ENCODE data around the gene STK32B.

The STK32B gene

GRCh38 chr4:5069901-5070300, 18.6 kb downstream of the STK32B start:
- DNase-seq (ENCODE audit: low spot score), result no peak

DNA sequence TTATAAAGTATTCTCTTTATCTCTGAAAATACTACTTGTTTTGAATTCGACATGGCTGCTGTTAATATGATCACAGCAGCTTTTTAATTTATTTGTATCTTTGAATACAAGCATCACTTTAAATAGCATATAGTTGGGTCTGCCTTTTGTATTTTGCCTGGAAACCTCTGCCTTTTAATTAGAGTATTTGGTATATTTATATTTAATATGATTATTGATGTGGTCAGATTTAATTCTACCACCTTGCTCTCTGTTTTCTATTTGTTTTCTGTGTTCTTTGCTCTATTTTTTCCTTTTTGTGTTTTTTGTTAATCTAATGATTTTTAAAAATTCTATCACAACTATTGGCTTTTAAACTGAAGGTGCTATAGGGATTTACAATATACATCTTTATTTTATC, 21.7 kb downstream of the STK32B start:
- DNase-seq (ENCODE audit: low spot score), result no peak

- no peak for DNase-seq (ENCODE audit: low spot score)
These were observed 26.7 kb downstream of the STK32B start for GRCh38 chr4:5078009-5078408.

- no peak for DNase-seq (ENCODE audit: low spot score)
These were observed 28.3 kb downstream of the STK32B start for GRCh38 chr4:5079581-5079980.

DNA sequence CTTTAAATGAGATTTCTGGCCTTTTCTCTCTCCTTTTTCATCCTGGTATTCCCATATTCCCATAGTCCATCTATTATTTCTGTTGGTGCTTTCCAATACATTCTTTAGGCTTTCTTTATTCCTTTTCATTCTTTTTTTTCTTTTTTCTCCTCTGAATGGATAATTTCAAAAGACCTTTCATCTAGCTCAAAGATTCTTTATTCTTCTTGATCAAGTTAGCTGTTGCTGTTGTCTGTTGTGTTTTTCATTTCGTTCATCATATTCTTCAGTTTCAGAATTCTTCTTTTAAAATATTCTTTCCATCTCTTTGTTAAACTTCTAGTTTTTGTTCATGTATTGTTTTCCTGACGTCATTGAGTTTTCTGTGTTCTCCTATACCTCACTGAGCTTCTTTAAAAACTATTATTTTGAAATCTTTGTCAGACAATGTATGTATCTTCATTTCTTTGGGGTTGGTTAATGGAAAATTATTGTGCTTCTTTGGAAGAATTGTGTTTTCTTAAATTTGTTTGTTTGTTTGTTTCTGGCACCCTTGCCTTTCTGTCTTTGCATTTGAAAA, 30.2 kb downstream of the STK32B start:
- DNase-seq (ENCODE audit: low spot score), result no peak

DNA sequence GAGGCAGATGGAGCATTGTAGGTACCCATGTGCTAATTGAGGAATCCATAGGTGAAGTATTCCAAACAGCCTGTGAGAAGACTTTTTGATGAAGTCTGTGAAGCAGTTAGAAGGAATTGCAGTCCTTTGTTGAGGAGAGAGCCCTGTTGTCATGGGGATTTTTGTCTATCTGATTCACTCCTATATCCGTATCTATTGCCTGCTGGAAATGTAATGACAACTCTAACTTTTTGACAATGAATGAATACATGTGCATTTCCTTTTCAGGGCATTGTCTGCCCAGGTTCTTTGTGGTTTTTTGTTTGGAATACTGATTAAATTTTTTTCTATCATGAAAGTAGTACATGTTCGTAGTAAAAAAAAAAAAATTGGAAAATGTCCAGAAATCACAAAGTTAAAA, 31.1 kb downstream of the STK32B start:
- DNase-seq (ENCODE audit: low spot score), result no peak

GRCh38 chr4:5084911-5085475, 33.7 kb downstream of the STK32B start:
- no peak for DNase-seq (ENCODE audit: low spot score)

- DNase-seq (ENCODE audit: low spot score), result no peak
These were observed 35.3 kb downstream of the STK32B start for GRCh38 chr4:5086535-5086934.

- DNase-seq (ENCODE audit: low spot score), result no peak
These were observed 45.0 kb downstream of the STK32B start for GRCh38 chr4:5096261-5096660.

- DNase-seq (ENCODE audit: low spot score), result no peak
These were observed 46.9 kb downstream of the STK32B start for GRCh38 chr4:5098176-5098575.

DNA sequence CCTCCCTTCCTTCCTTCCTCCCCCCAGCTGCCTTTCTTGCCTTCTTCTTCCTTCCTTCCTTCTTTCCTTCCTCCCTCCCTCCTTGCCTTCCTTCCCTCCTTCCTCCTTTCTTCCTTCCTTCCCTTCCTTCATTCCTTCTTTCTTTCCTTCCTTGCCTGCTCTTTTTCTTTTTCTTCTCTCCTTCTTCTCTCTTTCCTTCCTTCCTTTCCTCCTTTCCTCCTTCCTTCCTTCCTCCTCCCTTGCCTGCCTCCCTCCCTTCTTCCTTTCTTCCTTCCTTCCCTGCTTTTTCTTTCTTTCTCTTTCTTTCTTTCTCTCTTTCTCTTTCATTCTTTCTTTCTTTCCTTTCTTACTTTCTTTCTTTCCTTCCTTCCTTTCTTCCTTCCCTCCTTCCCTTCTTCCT, 49.1 kb downstream of the STK32B start:
- no peak for DNase-seq (ENCODE audit: low spot score)

GRCh38 chr4:5100986-5101385, 49.7 kb downstream of the STK32B start:
- no peak for DNase-seq (ENCODE audit: low spot score)

GRCh38 chr4:5101571-5101970, 50.3 kb downstream of the STK32B start:
- no peak for DNase-seq (ENCODE audit: low spot score)

DNA sequence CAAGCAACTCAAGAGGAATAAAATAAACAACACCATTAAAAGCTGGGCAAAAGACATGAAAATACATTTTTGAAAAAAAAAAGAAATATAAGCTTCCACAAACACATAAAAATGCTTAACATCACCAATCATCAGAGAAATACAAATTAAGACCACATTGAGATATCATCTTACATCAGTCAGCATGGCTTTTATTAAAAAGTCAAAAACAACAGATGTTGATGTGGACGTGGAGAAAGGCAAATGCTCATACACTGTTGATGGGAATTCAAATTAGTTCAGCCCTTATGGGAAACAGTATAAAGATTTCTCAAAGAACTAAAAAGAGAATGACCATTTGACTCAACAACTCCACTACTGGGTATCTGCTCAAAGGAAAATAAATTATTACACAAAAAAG, 59.6 kb downstream of the STK32B start:
- DNase-seq (ENCODE audit: low spot score), result no peak

DNA sequence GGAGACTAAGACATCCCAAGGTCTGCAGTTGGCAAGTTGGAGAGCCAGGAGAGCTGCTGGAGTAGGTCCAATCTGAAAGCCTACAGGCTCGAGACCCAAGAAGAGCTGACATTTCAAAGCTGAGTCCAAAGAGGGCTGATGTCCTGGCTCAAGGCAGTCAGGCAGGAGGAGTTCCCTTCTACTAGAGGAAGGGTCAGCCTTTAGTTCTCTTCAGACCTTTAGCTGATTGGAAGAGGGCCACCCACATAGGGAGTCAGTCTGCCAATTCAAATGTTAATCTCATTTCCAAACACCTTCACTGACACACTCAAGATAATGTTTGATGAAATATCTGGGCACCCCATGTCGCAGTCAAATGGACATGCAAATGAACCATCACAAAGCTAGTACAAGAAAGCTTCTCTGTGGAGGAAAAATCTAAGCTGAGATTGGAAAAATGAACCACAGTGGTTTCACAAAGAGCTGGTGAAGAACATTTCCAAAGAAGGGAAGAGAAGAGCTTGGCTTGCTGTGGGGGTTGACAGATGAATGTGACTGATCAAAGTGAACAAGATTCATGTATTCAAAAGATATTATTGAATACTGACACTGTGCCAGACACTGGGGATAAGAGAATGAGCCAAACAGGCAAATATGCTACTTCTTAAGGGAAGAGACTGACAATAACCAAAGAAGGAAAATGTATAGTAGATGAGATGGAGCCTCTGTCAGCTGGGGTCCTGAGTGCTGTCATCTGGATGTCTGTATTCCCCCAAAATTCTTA, 61.2 kb downstream of the STK32B start:
- no peak for DNase-seq (ENCODE audit: low spot score)

DNA sequence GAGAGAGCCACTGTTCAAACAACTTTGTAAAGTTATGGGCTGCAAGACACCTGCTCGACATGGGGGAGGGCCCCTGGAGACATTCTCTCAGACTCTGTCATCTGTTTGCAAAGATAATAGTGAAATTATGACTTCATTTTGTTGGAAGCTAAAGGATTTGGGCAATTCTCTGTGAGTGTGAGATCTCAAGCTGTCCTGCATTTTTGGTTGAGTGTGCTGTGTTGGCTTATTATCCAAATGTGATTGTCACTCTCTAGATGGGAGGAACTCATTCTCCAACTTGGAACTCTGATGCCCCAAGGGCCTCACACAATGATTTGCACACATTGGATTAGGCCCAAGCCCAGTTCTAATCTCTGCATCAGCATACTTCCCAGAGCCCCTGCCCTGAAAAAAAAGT, 63.7 kb downstream of the STK32B start:
- no peak for DNase-seq (ENCODE audit: low spot score)

DNA sequence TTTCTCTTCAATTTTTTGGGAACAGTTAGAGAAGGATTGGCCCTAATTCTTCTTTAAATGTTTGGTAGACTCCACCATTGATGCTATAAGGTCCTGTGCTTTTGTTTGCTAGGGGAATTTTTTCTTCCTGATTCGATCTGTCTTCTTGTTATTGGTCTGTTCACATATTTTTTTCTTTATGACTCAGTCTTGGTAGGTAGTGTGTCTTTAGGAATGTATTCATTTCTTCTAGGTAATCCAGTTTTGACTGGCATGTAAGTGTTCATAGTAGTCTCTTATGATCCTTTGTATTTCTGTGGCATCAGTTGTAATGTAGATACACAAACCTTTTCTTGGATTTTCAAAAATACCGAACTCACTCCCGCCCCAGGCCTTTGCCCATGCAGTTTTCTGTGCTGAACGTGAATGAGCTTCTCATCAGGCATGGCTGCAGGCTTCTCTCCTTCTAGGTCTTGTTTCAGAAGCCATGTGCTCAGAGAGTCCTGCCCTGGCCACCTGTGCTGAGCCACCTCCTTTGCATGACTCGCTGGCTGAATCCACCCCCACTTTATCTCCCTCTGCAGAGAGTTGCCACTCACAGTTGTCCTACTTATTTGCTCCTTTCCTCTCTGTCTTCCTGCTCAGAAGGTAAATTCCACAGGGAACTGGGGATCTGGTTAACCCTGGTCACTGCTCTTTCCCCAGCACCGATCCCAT, 67.0 kb downstream of the STK32B start:
- no peak for DNase-seq (ENCODE audit: low spot score)

- no peak for DNase-seq (ENCODE audit: low spot score)
These were observed 67.9 kb downstream of the STK32B start for GRCh38 chr4:5118994-5119835.

GRCh38 chr4:5120067-5120466, 68.8 kb downstream of the STK32B start:
- DNase-seq (ENCODE audit: low spot score), result no peak

DNA sequence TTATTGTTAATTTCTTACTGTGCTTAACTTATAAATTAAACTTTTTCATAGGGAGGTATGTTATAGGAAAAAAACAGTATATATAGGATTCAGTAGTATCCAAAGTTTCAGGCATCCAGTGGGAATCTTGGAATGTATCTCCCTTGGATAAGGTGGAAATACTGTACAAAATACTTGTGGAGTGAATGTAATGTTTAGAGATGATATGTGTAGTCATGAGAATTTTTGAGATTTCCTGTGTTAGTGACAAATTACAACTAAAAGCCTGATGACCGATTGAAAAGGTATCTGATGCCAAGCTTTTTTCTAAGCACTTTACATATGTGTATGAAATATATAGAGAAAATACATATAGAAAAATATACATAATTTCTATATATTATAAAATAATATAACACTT, 69.2 kb downstream of the STK32B start:
- DNase-seq (ENCODE audit: low spot score), result no peak

DNA sequence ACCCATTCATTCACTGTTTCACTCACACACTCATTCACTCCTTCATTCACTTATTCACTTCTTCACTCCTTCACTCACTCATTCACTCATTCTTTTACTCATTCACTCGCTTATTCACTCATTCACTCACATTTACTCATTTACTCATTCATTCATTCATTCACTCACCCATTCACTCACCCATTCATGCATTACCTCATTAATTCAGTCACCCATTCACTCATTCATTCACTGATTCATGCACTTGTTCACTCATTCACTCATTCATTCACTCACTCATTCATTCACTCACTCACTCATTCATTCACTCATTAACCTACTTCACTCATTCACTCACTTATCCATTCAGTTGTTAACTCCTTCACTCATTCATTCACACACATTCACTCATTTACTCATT, 70.8 kb downstream of the STK32B start:
- DNase-seq (ENCODE audit: low spot score), result no peak

- DNase-seq (ENCODE audit: low spot score), result no peak
These were observed 73.6 kb downstream of the STK32B start for GRCh38 chr4:5124876-5125275.

Data from iPS-NIHi11 (cell line).